Activated T-cell treated with anti-CD3 and anti-CD28 coated beads, Interleukin-2, amount 50 U/mL, for 24 hours (primary cell): Measurements from ENCODE around the gene TAC3.

Experiments used
- DNase-seq: peaks from one replicate; pipeline ENCODE4 v3.0.0-alpha.2; 2020
- H3K27ac Mint-ChIP-seq: 2 replicates; pipeline ENCODE4 v1.8.0; 2020; ENCODE audit warnings: mild to moderate bottlenecking, mixed read lengths
- H3K27me3 Mint-ChIP-seq: 2 replicates; pipeline ENCODE4 v1.8.0; 2020; ENCODE audit warnings: mixed read lengths
- H3K36me3 Mint-ChIP-seq: 2 replicates; pipeline ENCODE4 v1.8.0; 2020; ENCODE audit warnings: low read depth, mixed read lengths
- H3K4me1 Mint-ChIP-seq: 2 replicates; pipeline ENCODE4 v1.8.0; 2020; ENCODE audit warnings: low read depth, mixed read lengths
- H3K4me3 Mint-ChIP-seq: 2 replicates; pipeline ENCODE4 v1.8.0; 2020; ENCODE audit warnings: mild to moderate bottlenecking, moderate library complexity, mixed read lengths
- H3K9me3 Mint-ChIP-seq: 2 replicates; pipeline ENCODE4 v1.8.0; 2020; ENCODE audit warnings: mixed read lengths

Gene TAC3

DNA sequence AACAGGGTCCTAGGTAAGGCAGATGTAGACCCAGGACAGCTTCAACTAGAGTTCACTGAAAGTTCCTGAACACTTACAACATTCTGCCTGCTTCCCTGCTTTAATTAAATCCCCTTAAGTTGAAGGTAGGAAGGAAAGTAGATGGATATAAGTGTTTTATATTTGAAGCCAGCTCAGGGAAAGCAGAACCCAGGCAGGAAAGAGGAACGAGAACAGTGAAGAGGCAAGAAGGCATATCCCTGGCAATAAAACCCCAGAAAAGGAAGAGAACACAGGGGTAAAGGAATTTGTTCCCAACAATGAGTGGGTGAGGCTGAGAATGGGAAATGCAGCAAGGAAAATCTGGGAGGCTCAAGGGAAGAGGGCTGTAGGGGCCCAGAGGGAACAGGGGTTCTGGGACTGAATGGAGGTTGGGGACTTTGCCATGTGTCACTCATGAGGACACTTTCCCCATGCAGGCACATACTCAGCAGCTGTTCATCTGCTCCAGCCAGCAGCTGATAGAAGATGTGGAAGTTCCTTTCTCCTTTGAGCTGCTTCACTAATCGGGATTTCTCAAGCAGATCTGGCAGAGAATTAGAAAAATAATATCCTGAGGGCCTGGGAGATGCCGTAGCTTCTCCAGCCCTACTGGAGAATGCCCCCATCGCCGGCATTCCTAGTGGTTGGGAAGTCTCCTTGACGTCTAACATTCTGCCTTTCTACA is 29.9 kb upstream of the TAC3 start:
- DNase-seq: no peak
- Mint-ChIP-seq H3K27me3 (no peaks in the 10 kb centered on the region), H3K36me3 (no peaks in the 10 kb centered on the region), H3K4me3 (no peak overlapping the region), H3K9me3 (no peaks in the 10 kb centered on the region), H3K4me1 (peaks cover 38% of the 10 kb centered on the region), H3K27ac (no peak overlapping the region)

DNA sequence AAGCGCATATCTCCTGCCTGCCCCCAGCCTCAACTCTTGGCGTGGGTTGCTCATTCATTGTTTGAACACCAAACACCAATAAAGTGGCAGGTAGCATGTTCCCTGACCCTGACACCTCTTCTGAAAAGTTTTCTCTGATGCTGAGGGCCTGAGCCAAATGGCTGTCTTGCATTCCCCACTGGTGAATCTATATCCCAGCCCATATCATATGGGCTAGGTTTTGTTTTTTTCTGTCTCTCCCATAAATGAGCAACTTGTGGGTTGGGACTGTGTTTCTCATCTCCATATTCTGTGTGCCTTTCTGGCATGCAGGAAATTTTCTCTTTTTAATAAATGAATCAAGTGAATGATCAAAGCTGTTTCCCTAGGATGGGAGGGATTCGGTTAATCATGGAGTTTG is 28.6 kb upstream of the TAC3 start:
- Mint-ChIP-seq H3K9me3 (no peaks in the 10 kb centered on the region), H3K4me3 (no peak overlapping the region), H3K27me3 (no peaks in the 10 kb centered on the region), H3K36me3 (no peaks in the 10 kb centered on the region), H3K4me1 (peaks cover 36% of the 10 kb centered on the region), H3K27ac (no peak overlapping the region)
- no peak for DNase-seq

DNA sequence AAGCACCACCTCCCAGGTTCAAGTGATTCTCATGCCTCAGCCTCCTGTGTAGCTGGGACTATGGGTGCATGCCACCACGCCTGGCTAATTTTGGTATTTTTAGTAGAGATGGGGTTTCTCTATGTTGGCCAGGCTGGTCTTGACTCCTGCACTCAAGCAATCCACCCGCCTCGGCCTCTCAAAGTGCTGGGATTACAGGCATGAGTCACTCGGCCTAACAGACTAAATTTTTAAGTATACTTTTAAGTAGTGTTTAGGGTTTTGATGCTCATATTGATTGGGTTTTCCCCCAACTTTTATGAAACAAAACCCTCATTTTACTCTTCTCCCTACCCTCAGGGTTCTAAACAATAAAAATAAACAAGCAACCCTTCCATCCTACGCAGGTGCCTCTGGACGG is 28.1 kb upstream of the TAC3 start:
- no peaks in the 10 kb centered on the region for H3K9me3 Mint-ChIP-seq
- H3K4me1 Mint-ChIP-seq: peaks cover 37% of the 10 kb centered on the region
- H3K27ac Mint-ChIP-seq: no peak overlapping the region

DNA sequence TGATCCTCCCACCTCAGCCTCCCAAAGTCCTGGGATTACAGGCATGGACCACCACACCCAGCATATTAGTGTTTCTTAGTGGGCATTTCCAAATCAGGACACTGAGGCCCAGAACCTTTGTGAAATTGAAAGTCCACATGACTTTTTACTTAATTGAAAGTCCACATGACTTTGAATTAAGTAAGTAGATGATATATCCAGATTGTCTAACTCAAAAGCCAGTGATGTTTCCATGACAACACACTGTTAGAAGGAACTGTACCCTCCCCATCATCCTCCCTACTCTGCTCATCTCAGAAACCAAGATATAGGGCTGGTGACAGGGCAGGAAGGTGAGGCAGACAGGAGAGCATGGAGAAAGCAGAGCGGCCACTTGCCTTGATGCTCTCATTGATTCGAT is 26.4 kb upstream of the TAC3 start:
- Mint-ChIP-seq H3K4me1 (peaks cover 29% of the 10 kb centered on the region), H3K4me3 (no peak overlapping the region), H3K9me3 (no peaks in the 10 kb centered on the region), H3K36me3 (no peaks in the 10 kb centered on the region), H3K27me3 (no peaks in the 10 kb centered on the region), H3K27ac (no peak overlapping the region)
- DNase-seq: no peak

More for the DNA sequence above, 28.1 kb upstream of the TAC3 start:
- Mint-ChIP-seq H3K36me3 (no peaks in the 10 kb centered on the region), H3K4me3 (no peak overlapping the region), H3K27me3 (no peaks in the 10 kb centered on the region)
- no peak for DNase-seq

DNA sequence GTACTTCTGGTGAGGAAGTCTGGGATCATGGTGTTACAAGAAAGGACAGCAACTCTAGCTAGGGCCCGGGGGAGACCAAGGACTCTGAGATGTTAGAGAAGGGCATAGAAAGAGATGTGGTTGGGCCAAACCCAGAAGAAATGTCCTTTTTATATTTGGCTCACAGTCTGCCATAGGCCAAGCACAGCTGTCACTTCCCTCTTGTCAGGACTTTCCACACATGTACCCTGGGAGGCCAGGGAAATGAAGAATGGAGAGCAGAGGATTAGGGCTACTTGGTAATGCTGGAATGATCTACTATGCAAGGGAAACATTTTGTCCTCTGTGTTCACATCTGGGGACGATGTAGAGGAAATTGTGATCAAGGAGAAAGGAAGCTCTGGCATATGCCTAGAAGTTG is 24.4 kb upstream of the TAC3 start:
- Mint-ChIP-seq H3K9me3 (no peaks in the 10 kb centered on the region), H3K4me1 (peaks cover 10% of the 10 kb centered on the region), H3K27me3 (no peaks in the 10 kb centered on the region), H3K27ac (no peak overlapping the region), H3K36me3 (no peaks in the 10 kb centered on the region), H3K4me3 (no peak overlapping the region)
- no peak for DNase-seq

DNA sequence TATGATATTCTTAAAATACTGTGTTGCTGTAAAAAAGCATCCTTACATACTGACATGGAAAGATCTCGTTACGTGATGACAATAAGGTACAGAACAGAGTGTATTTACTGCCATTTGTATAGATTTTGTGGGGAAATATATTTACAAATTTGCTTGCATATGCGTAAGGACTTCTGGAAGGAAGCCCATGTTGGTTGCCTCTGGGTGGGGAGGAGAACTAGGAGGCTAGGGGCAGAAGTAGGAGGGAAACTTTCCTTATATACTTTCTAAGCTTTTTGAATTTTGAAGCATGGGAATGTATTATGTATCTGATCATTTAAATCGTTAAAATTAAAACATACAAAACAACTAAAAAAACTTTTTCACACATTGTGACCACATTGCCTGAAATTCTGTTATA is 23.9 kb upstream of the TAC3 start:
- H3K27ac Mint-ChIP-seq: no peak overlapping the region
- no peak overlapping the region for H3K4me3 Mint-ChIP-seq
- H3K4me1 Mint-ChIP-seq: peaks cover 7% of the 10 kb centered on the region
- no peaks in the 10 kb centered on the region for H3K9me3 Mint-ChIP-seq
- no peak for DNase-seq
- H3K36me3 Mint-ChIP-seq: no peaks in the 10 kb centered on the region
- H3K27me3 Mint-ChIP-seq: no peaks in the 10 kb centered on the region

DNA sequence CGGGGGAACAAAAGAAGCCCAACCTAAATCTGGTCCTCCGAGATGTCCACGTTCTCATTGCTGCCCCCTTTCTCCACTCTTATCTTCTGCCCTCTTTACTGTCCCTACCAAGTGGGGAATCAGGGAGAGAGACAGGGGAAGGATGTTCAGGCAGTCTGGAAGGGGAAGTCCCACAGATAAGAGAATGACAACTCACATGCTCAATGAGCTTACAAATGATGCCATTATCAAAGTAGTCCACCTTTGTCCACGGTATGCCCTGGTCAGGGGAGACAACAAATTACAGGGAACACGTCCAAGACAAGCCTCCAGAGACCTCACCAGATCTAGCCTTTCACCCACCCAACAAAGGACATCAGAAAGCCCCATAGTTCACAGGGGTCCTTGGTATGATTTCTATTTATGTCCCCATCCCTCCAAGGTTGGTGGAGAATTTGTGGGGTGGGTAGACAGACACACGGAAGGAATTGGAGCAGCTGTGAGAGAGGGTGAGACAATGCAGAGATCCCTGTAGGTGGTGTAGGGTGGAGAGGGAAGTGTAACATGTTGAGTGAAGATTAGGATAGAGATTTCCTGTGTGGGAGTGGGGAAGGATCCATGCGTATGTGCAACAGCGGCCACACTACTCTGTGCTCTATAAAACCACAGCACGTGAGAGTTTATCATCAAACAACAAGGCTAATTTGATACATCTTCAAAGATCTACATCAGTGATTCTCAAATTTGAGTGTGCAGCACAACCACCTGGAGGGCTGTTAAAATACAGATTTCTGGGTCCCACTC is 22.9 kb upstream of the TAC3 start:
- no peaks in the 10 kb centered on the region for H3K9me3 Mint-ChIP-seq

DNA sequence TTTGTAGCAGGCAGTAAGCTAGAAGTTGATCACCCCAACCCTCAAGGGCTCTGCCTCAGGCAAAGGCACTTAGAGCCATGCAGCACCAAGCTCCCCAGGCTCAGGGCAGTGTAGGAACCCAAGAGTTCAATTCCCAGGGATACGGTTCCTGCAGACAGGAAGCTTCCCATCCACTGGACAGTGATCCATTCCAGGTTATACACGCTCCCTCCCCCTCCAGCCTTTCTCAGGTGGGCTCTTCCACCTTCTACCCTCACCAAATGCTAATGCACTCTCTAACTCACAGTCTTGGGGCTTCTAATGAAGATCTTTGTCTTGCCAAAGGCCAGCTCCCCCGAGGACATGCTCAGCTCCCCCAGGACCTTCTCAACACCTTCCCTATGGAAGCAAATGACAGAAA is 20.9 kb upstream of the TAC3 start:
- no peak for DNase-seq
- no peaks in the 10 kb centered on the region for H3K27me3 Mint-ChIP-seq
- H3K36me3 Mint-ChIP-seq: no peaks in the 10 kb centered on the region
- peaks cover 5% of the 10 kb centered on the region for H3K4me1 Mint-ChIP-seq
- no peak overlapping the region for H3K27ac Mint-ChIP-seq
- H3K4me3 Mint-ChIP-seq: no peak overlapping the region
- no peaks in the 10 kb centered on the region for H3K9me3 Mint-ChIP-seq

More for the DNA sequence above, 22.9 kb upstream of the TAC3 start:
- no peak for DNase-seq
- H3K4me1 Mint-ChIP-seq: peaks cover 5% of the 10 kb centered on the region
- no peak overlapping the region for H3K27ac Mint-ChIP-seq
- H3K4me3 Mint-ChIP-seq: no peak overlapping the region
- no peaks in the 10 kb centered on the region for H3K27me3 Mint-ChIP-seq
- no peaks in the 10 kb centered on the region for H3K36me3 Mint-ChIP-seq

DNA sequence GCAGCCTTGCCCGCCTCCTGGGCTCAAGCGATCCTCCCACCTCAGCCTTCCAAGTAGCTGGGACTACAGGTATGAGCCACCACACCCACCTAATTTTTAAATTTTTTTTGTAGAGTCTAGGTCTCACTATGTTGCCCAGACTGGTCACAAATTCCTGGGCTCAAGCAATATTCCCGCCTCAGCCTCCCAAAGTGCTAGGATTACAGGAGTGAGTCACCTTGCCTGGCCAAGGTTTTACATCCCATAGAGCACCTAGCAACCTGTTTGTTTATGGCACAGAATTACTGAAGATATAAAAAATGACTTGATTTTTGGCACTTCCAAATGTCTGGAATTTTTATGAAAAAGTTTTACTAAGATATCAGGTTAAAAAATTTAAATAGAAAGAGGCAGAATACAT is 17.1 kb upstream of the TAC3 start:
- Mint-ChIP-seq H3K27me3 (no peaks in the 10 kb centered on the region), H3K36me3 (no peaks in the 10 kb centered on the region), H3K9me3 (no peaks in the 10 kb centered on the region), H3K27ac (no peak overlapping the region), H3K4me3 (no peak overlapping the region), H3K4me1 (peaks cover 22% of the 10 kb centered on the region)
- no peak for DNase-seq

DNA sequence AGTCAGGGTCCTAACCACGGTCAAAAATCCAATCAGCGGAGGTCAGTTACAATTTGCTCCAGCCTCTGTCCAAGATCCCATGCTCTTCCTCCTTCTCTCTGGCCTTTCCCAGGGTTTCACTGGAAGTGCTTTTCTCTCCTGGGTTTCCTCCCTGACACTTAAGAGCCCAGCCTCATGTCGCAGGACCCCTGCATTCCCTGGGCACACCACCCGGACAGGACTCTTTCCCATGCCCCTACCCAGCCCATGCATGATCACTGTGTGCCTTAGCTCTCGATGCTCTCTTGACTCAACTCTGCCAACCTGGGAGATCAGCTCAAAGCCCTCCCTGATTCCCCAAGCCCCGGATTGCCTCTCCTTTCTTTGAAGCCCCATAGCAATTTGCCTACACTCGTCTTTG is 15.5 kb upstream of the TAC3 start:
- peaks cover 38% of the 10 kb centered on the region for H3K4me1 Mint-ChIP-seq
- DNase-seq: no peak
- H3K27ac Mint-ChIP-seq: no peak overlapping the region
- no peak overlapping the region for H3K4me3 Mint-ChIP-seq
- H3K27me3 Mint-ChIP-seq: no peaks in the 10 kb centered on the region
- H3K9me3 Mint-ChIP-seq: no peaks in the 10 kb centered on the region
- no peaks in the 10 kb centered on the region for H3K36me3 Mint-ChIP-seq

DNA sequence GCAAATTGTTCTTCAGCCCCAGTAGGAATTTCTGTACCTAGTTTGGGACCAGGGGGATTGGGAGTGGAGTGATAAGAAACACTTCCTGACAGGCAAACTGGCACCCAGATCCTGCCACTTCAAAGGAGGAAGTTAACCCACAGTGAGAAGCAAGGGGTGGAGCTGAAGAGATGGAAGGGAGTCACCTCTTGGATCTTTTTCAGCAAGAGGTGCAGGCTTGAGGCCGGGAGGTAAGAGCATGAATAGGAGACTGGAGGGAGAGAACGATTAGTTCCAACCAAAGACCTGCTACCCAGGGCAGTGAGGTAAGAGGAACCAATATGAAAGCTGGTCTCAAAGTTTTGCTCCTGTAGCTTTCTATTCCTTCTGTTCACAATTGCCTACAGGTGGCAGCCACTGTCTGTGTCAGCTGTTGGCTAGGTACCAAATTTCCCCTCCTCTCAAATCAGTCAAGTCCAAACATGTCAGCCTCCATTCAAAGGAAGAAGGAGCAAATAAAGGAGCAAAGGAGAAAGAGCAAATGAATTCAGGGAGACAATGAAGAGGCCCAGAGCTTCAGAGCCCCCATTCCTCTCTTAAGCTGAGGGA is 14.9 kb upstream of the TAC3 start:
- Mint-ChIP-seq H3K4me3 (no peak overlapping the region), H3K36me3 (no peaks in the 10 kb centered on the region), H3K4me1 (peaks cover 43% of the 10 kb centered on the region), H3K27ac (no peak overlapping the region), H3K9me3 (no peaks in the 10 kb centered on the region), H3K27me3 (no peaks in the 10 kb centered on the region)
- DNase-seq: no peak

DNA sequence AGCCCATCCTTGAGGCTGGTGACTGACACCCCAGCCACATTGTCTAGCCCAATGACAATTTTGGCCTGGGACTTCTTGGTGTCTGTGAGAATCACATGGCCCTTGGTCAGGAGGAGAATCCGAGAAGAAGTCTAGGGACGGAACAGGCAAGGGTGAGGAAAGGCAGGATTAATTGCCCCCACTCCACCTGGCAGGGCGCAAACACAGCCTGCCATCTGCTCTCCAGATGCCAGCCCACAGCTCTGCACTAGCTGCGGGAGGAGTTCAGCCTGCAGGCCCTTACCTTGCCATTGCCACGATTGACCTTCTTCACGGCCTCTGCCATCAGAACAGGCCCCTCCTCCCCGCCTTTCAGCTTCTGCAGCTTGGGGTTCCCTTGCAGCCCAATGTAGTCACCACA is 13.1 kb upstream of the TAC3 start:
- Mint-ChIP-seq H3K4me1 (peaks cover 48% of the 10 kb centered on the region), H3K9me3 (no peaks in the 10 kb centered on the region), H3K27me3 (no peaks in the 10 kb centered on the region), H3K4me3 (no peak overlapping the region), H3K36me3 (no peaks in the 10 kb centered on the region), H3K27ac (no peak overlapping the region)
- DNase-seq: no peak

DNA sequence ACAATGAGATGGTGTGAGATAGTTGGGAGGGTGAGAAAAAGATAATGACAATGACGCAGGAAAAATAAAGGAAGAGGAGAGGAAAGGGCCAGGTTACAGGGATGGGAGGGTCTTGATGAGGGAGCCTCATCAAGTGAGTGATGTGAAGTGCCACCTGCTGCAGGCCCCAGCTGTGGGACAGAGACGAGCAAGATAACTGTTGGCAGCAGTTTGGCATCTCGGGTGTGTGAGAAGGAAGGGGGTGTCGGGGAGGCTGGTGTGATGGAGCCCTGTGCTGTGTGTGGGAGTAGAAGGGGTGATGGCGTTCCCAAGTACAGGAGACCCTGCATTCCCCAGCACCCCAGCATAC is 11.4 kb upstream of the TAC3 start:
- no peaks in the 10 kb centered on the region for H3K36me3 Mint-ChIP-seq
- no peaks in the 10 kb centered on the region for H3K27me3 Mint-ChIP-seq
- peak overlapping the region; percentile 90 for H3K27ac Mint-ChIP-seq
- peaks cover 48% of the 10 kb centered on the region for H3K4me1 Mint-ChIP-seq
- H3K4me3 Mint-ChIP-seq: no peak overlapping the region
- DNase-seq: peak; percentile 49
- no peaks in the 10 kb centered on the region for H3K9me3 Mint-ChIP-seq

DNA sequence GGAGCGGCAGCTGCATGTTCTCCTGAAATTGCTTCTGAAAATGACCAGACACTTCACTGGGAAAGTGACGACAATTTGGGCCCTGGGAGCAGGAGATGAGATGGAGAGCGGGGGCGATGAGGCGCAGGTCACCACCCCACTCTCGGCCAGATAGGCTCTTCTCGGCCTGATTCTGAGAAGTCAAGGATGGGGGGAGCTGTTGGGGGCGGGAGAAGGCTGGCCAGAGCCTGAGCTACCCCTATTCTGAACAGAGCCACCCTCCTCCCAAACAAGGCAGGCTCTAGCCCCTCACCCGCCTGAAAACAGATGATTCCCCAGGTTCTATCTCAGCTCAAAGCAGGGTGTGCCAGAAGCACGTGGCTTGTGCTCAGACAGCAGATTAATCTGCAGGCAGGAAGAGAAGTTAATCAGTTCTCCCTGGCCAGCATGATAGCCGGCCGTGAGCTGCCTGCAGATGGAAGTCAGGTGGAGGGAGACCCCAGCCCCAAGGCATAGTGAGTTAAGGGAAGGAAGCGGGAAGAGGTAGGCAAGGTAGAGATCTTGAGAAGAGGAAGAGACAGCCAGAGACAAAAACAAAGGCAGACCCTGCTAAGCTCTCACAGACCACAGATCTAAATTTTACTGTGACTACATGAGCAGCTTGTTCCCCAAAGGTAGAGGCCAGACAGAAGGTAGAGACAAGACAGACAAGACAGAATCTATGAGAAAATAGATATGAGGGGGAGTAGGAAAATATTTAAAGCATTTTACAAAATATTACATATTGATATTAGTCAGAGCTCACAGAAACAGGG is 10.9 kb upstream of the TAC3 start:
- no peaks in the 10 kb centered on the region for H3K9me3 Mint-ChIP-seq
- no peaks in the 10 kb centered on the region for H3K27me3 Mint-ChIP-seq
- H3K4me1 Mint-ChIP-seq: peaks cover 48% of the 10 kb centered on the region
- peak overlapping the region; percentile 90 for H3K27ac Mint-ChIP-seq
- no peak overlapping the region for H3K4me3 Mint-ChIP-seq
- peak; percentile 55 for DNase-seq
- no peaks in the 10 kb centered on the region for H3K36me3 Mint-ChIP-seq
